Measurements from ENCODE around the gene LMF1. TPM values are rescaled to one million over a fixed set of nuclear protein-coding genes. Genes with fewer than 3 reads are reported as not detected.

LMF1 gene
- total and polyA plus RNA-seq, 4 donors, result 8.8 to 75.0 (median 28.3) TPM

- intact Hi-C loops (cut with DNase I), result loop anchor here in 1 of 2 donors (5.0 to 10.0 kb wide), 2 partner anchors 39 to 263 kb away; partner anchors contain the start of gene METRN
- peak overlapping the region in 1 of 2 donors; percentile 54 for H3K27ac ChIP-seq (ENCODE audit: low read depth in 1 of 2, low read length in 2 of 2)
These were observed 7.1 kb upstream of the LMF1 start for GRCh38 chr16:977896-978295.

GRCh38 chr16:977081-977701 lies 6.4 kb upstream of the LMF1 start:
- peak; percentile 86 to 88 for DNase-seq
- intact Hi-C loops (cut with DNase I), result loop anchor here in 1 of 2 donors (5.0 to 10.0 kb wide), 2 partner anchors 40 to 262 kb away; partner anchors contain the start of gene METRN
- Histone ChIP-seq H3K27me3 (ENCODE audit: control insufficient read depth in 1 of 2, insufficient read depth in 2 of 2, low read length in 1 of 2) (no peaks in the 10 kb centered on the region), H3K9me3 (ENCODE audit: control insufficient read depth, low read length) (no peaks in the 10 kb centered on the region), H3K36me3 (ENCODE audit: control insufficient read depth in 1 of 2, insufficient read depth in 2 of 2, low read length in 1 of 2) (no peaks in the 10 kb centered on the region), H3K4me3 (ENCODE audit: low read length in 2 of 2) (no peak overlapping the region), H3K4me1 (ENCODE audit: control insufficient read depth in 1 of 2, insufficient read depth in 2 of 2, low read length in 2 of 2) (no peaks in the 10 kb centered on the region), H3K27ac (ENCODE audit: low read depth in 1 of 2, low read length in 2 of 2) (peak overlapping the region in 1 of 2 donors; percentile 76)
- WGBS, 2 donors, result 2 to 7% methylated on average over 28 of the region's 28 CpGs
- peak; percentile 69 for ATAC-seq (ENCODE audit: low FRiP score)

More at GRCh38 chr16:977896-978295, 7.1 kb upstream of the LMF1 start:
- ATAC-seq (ENCODE audit: low FRiP score) (no peak), DNase-seq (no peak)
- H3K27me3 ChIP-seq (ENCODE audit: control insufficient read depth in 1 of 2, insufficient read depth in 2 of 2, low read length in 1 of 2), result no peaks in the 10 kb centered on the region
- H3K9me3 ChIP-seq (ENCODE audit: control insufficient read depth, low read length), result no peaks in the 10 kb centered on the region
- H3K4me3 ChIP-seq (ENCODE audit: low read length in 2 of 2), result no peak overlapping the region
- H3K36me3 ChIP-seq (ENCODE audit: control insufficient read depth in 1 of 2, insufficient read depth in 2 of 2, low read length in 1 of 2), result no peaks in the 10 kb centered on the region
- 67 to 89% methylated on average over 8 of the region's 8 CpGs for WGBS, 2 donors
- no peaks in the 10 kb centered on the region for H3K4me1 ChIP-seq (ENCODE audit: control insufficient read depth in 1 of 2, insufficient read depth in 2 of 2, low read length in 2 of 2)

DNA sequence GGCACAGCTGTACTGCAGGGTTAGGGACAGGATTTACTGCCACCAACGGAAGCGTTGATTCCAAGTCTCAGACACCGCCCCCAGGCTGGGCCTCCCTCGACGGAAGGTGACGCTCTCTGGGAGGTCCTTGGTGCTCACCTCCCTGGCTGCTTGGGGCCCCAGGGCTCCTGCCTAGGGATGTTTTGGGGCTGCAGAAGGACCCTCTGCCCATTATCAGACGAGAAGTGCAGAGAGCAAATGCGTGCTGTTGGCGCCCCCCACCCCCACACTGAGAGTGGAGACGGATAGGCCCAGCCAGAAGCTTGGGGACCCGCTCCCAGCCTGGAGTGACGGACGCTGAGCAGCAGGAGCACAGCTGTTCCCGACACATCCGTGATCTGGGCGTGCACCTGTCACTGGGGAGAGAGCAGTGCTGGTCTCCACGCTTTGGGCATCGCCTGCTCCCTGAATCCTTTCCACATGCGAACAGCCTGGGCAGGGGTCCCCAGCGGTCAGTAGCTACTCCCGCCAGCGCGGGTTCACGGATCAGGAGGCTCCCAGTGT lies 5.7 kb upstream of the LMF1 start:
- Histone ChIP-seq H3K27me3 (ENCODE audit: control insufficient read depth in 1 of 2, insufficient read depth in 2 of 2, low read length in 1 of 2) (no peaks in the 10 kb centered on the region), H3K36me3 (ENCODE audit: control insufficient read depth in 1 of 2, insufficient read depth in 2 of 2, low read length in 1 of 2) (no peaks in the 10 kb centered on the region), H3K27ac (ENCODE audit: low read depth in 1 of 2, low read length in 2 of 2) (peak overlapping the region in 1 of 2 donors; percentile 76), H3K9me3 (ENCODE audit: control insufficient read depth, low read length) (no peaks in the 10 kb centered on the region), H3K4me3 (ENCODE audit: low read length in 2 of 2) (no peak overlapping the region), H3K4me1 (ENCODE audit: control insufficient read depth in 1 of 2, insufficient read depth in 2 of 2, low read length in 2 of 2) (no peaks in the 10 kb centered on the region)
- intact Hi-C loops (cut with DNase I), result loop anchor here in 1 of 2 donors (5.0 to 10.0 kb wide), 2 partner anchors 41 to 262 kb away; partner anchors contain the start of gene METRN
- ATAC-seq (ENCODE audit: low FRiP score) (no peak), DNase-seq (peak in 1 of 2 donors; percentile 75)
- 70 to 75% methylated on average over 24 of the region's 24 CpGs for WGBS, 2 donors

- Histone ChIP-seq H3K4me1 (ENCODE audit: control insufficient read depth in 1 of 2, insufficient read depth in 2 of 2, low read length in 2 of 2) (no peaks in the 10 kb centered on the region), H3K9me3 (ENCODE audit: control insufficient read depth, low read length) (no peaks in the 10 kb centered on the region), H3K27ac (ENCODE audit: low read depth in 1 of 2, low read length in 2 of 2) (no peak overlapping the region), H3K4me3 (ENCODE audit: low read length in 2 of 2) (no peak overlapping the region), H3K36me3 (ENCODE audit: control insufficient read depth in 1 of 2, insufficient read depth in 2 of 2, low read length in 1 of 2) (no peaks in the 10 kb centered on the region), H3K27me3 (ENCODE audit: control insufficient read depth in 1 of 2, insufficient read depth in 2 of 2, low read length in 1 of 2) (no peaks in the 10 kb centered on the region)
- ATAC-seq (ENCODE audit: low FRiP score) (no peak), DNase-seq (no peak)
- intact Hi-C loops (cut with DNase I), result loop anchor here in 1 of 2 donors (5.0 to 10.0 kb wide), 2 partner anchors 42 to 260 kb away; partner anchors contain the start of gene METRN
- WGBS, 2 donors, result 89 to 92% methylated on average over 12 of the region's 12 CpGs
These were observed 4.5 kb upstream of the LMF1 start for GRCh38 chr16:975291-975690.

GRCh38 chr16:974611-975261 lies 4.0 kb upstream of the LMF1 start:
- Histone ChIP-seq H3K36me3 (ENCODE audit: control insufficient read depth in 1 of 2, insufficient read depth in 2 of 2, low read length in 1 of 2) (no peaks in the 10 kb centered on the region), H3K4me1 (ENCODE audit: control insufficient read depth in 1 of 2, insufficient read depth in 2 of 2, low read length in 2 of 2) (no peaks in the 10 kb centered on the region), H3K27ac (ENCODE audit: low read depth in 1 of 2, low read length in 2 of 2) (no peak overlapping the region), H3K4me3 (ENCODE audit: low read length in 2 of 2) (no peak overlapping the region), H3K9me3 (ENCODE audit: control insufficient read depth, low read length) (no peaks in the 10 kb centered on the region), H3K27me3 (ENCODE audit: control insufficient read depth in 1 of 2, insufficient read depth in 2 of 2, low read length in 1 of 2) (no peaks in the 10 kb centered on the region)
- no peak for ATAC-seq (ENCODE audit: low FRiP score)
- intact Hi-C loops (cut with DNase I), result loop anchor here in 1 of 2 donors (5.0 to 10.0 kb wide), 2 partner anchors 43 to 260 kb away; partner anchors contain the start of gene METRN
- 76 to 78% methylated on average over 23 to 26 of the region's 26 CpGs for WGBS, 2 donors
- DNase-seq, result no peak

DNA sequence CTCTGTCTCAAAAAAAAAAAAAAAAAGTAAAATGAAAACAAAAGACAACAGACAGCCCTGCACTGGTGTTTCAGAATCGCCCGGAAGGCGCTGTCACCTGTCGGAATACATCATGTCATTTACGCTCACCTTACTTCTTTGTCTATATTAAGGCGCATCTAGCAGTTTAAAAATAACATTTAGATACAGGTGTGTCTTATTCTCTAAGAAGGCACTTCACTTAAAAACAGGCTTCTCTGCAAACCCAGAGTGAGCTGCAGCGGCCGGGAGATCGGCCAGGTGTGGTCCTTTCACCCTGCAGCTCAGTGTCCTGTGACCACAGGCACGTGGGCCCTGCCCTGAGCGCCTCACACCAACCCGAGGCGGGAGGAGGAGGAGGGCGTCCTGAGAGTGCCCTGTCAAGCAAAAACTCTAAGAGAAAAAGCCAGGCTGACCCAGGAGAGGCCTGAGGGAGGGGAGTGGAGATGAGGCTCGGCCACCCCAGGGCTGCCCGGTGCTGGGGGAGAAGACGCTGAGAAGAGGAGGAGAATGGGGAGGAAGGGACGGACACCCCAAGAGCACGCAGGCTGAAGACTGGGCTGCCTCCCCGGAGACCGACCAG lies 3.3 kb upstream of the LMF1 start:
- Histone ChIP-seq H3K9me3 (ENCODE audit: control insufficient read depth, low read length) (no peaks in the 10 kb centered on the region), H3K4me1 (ENCODE audit: control insufficient read depth in 1 of 2, insufficient read depth in 2 of 2, low read length in 2 of 2) (no peaks in the 10 kb centered on the region), H3K36me3 (ENCODE audit: control insufficient read depth in 1 of 2, insufficient read depth in 2 of 2, low read length in 1 of 2) (no peaks in the 10 kb centered on the region), H3K27ac (ENCODE audit: low read depth in 1 of 2, low read length in 2 of 2) (no peak overlapping the region), H3K4me3 (ENCODE audit: low read length in 2 of 2) (no peak overlapping the region), H3K27me3 (ENCODE audit: control insufficient read depth in 1 of 2, insufficient read depth in 2 of 2, low read length in 1 of 2) (no peaks in the 10 kb centered on the region)
- WGBS, 2 donors, result 88% methylated on average over 19 to 21 of the region's 21 CpGs
- no peak for DNase-seq
- intact Hi-C loops (cut with DNase I), result loop anchor here in 1 of 2 donors (10.0 kb wide), 1 partner anchor 259 kb away; the partner anchor contains the start of gene METRN
- ATAC-seq (ENCODE audit: low FRiP score), result no peak

GRCh38 chr16:973366-973765 lies 2.6 kb upstream of the LMF1 start:
- 91 to 93% methylated on average over 17 of the region's 17 CpGs for WGBS, 2 donors
- Histone ChIP-seq H3K9me3 (ENCODE audit: control insufficient read depth, low read length) (no peaks in the 10 kb centered on the region), H3K27me3 (ENCODE audit: control insufficient read depth in 1 of 2, insufficient read depth in 2 of 2, low read length in 1 of 2) (no peaks in the 10 kb centered on the region), H3K4me1 (ENCODE audit: control insufficient read depth in 1 of 2, insufficient read depth in 2 of 2, low read length in 2 of 2) (no peaks in the 10 kb centered on the region), H3K4me3 (ENCODE audit: low read length in 2 of 2) (no peak overlapping the region), H3K36me3 (ENCODE audit: control insufficient read depth in 1 of 2, insufficient read depth in 2 of 2, low read length in 1 of 2) (no peaks in the 10 kb centered on the region), H3K27ac (ENCODE audit: low read depth in 1 of 2, low read length in 2 of 2) (no peak overlapping the region)
- ATAC-seq (ENCODE audit: low FRiP score) (no peak), DNase-seq (no peak)
- intact Hi-C loops (cut with DNase I), result loop anchor here in 1 of 2 donors (10.0 kb wide), 1 partner anchor 259 kb away; the partner anchor contains the start of gene METRN

- Histone ChIP-seq H3K36me3 (ENCODE audit: control insufficient read depth in 1 of 2, insufficient read depth in 2 of 2, low read length in 1 of 2) (no peaks in the 10 kb centered on the region), H3K9me3 (ENCODE audit: control insufficient read depth, low read length) (no peaks in the 10 kb centered on the region), H3K4me3 (ENCODE audit: low read length in 2 of 2) (no peak overlapping the region), H3K27me3 (ENCODE audit: control insufficient read depth in 1 of 2, insufficient read depth in 2 of 2, low read length in 1 of 2) (no peaks in the 10 kb centered on the region), H3K27ac (ENCODE audit: low read depth in 1 of 2, low read length in 2 of 2) (no peak overlapping the region), H3K4me1 (ENCODE audit: control insufficient read depth in 1 of 2, insufficient read depth in 2 of 2, low read length in 2 of 2) (no peaks in the 10 kb centered on the region)
- ATAC-seq (ENCODE audit: low FRiP score) (no peak), DNase-seq (no peak)
- 90 to 91% methylated on average over 32 of the region's 32 CpGs for WGBS, 2 donors
- intact Hi-C loops (cut with DNase I), result loop anchor here in 1 of 2 donors (10.0 kb wide), 1 partner anchor 258 kb away; the partner anchor contains the start of gene METRN
These were observed 1.7 kb upstream of the LMF1 start for GRCh38 chr16:972316-973002.

Measured in aorta (tissue), 5 donors.